ENCODE measurements around the gene TMUB1.
"Not testable (repeated sequence)": the region's sequence is repeated elsewhere in the genome, so short reads cannot be mapped to it uniquely, and the experiment has no call there.

Gene TMUB1

DNA sequence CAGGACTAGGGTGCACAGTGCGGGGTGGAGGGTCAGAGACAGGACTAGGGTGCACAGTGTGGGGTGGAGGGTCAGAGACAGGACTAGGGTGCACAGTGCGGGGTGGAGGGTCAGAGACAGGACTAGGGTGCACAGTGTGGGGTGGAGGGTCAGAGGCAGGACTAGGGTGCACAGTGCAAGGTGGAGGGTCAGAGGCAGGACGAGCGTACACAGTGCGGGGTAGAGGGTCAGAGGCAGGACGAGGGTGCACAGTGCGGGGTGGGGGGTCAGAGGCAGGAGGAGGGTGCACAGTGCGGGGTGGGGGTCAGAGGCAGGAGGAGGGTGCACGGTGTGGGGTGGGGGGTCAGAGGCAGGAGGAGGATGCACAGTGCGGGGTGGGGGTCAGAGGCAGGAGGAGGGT, 39.8 kb downstream of the TMUB1 start:
- H3K14ac ChIP-seq (ENCODE audit: low read length); DNase-seq (ENCODE audit: low spot score); H3K79me1 ChIP-seq (ENCODE audit: low read depth, low read length); H3K4me2 ChIP-seq (ENCODE audit: insufficient read depth, low read length, poor library complexity, severe bottlenecking); H2AK5ac ChIP-seq (ENCODE audit: low read depth, low read length); H3K18ac ChIP-seq (ENCODE audit: low read length); H4K8ac ChIP-seq (ENCODE audit: low read depth, low read length); H3K4ac ChIP-seq (ENCODE audit: low read length); H2BK120ac ChIP-seq (ENCODE audit: low read depth, low read length); H2BK15ac ChIP-seq (ENCODE audit: low read length); H2AFZ ChIP-seq (ENCODE audit: low read length); H3K27me3 ChIP-seq (ENCODE audit: control insufficient read depth in 3 of 3, insufficient read depth in 3 of 3, low read depth in 1 of 3, low read length in 3 of 3); H3K23ac ChIP-seq (ENCODE audit: low read depth, low read length, poor library complexity); H3K36me3 ChIP-seq (replicated peaks in 1 of 2; ENCODE audit: control insufficient read depth in 2 of 2, insufficient read depth in 2 of 2, low read length in 2 of 2); H2BK5ac ChIP-seq (ENCODE audit: low read length); H3K9me3 ChIP-seq (replicated peaks in 1 of 2; ENCODE audit: control insufficient read depth in 2 of 2, insufficient read depth in 1 of 2, low read depth in 1 of 2, low read length in 2 of 2); H3K4me3 ChIP-seq (ENCODE audit: low read length in 2 of 2); H3K27ac ChIP-seq (replicated peaks; ENCODE audit: low read length); H2BK12ac ChIP-seq (ENCODE audit: low read length); H4K91ac ChIP-seq (ENCODE audit: low read depth, low read length, poor library complexity); H3K4me1 ChIP-seq (ENCODE audit: control insufficient read depth in 2 of 2, insufficient read depth in 1 of 2, low read depth in 1 of 2, low read length in 2 of 2): not testable (repeated sequence)
- H3K9ac ChIP-seq (ENCODE audit: low read depth, low read length, poor library complexity): peak overlapping the region; percentile 12
- no CpG with 5 or more reads among the region's 10 CpGs for WGBS, 2 donors (ENCODE audit: extremely low coverage in 2 of 2, insufficient read length in 2 of 2, insufficient replicate concordance in 1 of 2)

DNA sequence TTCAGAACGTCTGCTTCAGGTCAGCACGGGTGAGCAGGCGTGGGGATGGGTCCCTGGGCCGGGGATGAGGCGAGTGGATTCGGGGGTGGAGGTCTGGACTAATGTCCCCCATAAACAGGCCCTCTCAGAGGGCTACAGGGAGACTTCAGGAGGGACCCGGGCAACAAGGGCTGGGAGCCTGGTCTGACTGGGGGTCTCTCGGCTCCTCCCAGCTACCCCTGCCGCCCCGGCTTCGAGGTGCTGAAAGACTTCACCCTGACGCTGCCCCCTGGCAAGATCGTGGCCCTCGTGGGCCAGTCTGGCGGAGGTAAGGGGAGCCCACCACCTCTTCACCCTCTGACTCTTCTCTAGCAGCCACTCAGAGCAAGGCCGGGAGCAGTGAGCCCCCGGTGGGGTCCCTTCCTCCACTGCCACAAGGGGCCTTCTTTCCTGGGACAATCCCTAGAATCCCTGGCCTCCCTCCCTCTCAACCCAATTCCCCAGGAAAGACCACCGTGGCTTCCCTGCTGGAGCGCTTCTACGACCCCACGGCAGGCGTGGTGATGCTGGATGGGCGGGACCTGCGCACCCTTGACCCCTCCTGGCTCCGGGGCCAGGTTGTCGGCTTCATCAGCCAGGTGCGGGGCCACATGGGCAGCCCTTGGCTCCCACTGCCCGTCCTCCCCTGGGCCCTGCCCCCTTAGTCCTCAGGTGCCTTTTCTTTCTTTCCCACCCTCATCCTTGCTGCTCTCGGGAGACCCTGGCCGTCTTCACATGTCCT, 42.5 kb downstream of the TMUB1 start:
- peak overlapping the region; percentile 60 for H3K9ac ChIP-seq (ENCODE audit: low read depth, low read length, poor library complexity)
- peak overlapping the region; percentile 56 for H3K14ac ChIP-seq (ENCODE audit: low read length)
- H2BK15ac ChIP-seq (ENCODE audit: low read length): no peak overlapping the region
- H3K27me3 ChIP-seq (ENCODE audit: control insufficient read depth in 3 of 3, insufficient read depth in 3 of 3, low read depth in 1 of 3, low read length in 3 of 3): no peaks in the 10 kb centered on the region
- H3K4me1 ChIP-seq (ENCODE audit: control insufficient read depth in 2 of 2, insufficient read depth in 1 of 2, low read depth in 1 of 2, low read length in 2 of 2): peaks cover 0 to 9% of the 10 kb centered on the region in 2 donors
- H2BK12ac ChIP-seq (ENCODE audit: low read length): peak overlapping the region; percentile 58
- peaks cover 6 to 19% of the 10 kb centered on the region in 2 donors for H3K36me3 ChIP-seq (replicated peaks in 1 of 2; ENCODE audit: control insufficient read depth in 2 of 2, insufficient read depth in 2 of 2, low read length in 2 of 2)
- H3K9me3 ChIP-seq (replicated peaks in 1 of 2; ENCODE audit: control insufficient read depth in 2 of 2, insufficient read depth in 1 of 2, low read depth in 1 of 2, low read length in 2 of 2): no peaks in the 10 kb centered on the region
- H3K23ac ChIP-seq (ENCODE audit: low read depth, low read length, poor library complexity): peak overlapping the region; percentile 73
- H2AK5ac ChIP-seq (ENCODE audit: low read depth, low read length): peak overlapping the region; percentile 56
- H3K4me2 ChIP-seq (ENCODE audit: insufficient read depth, low read length, poor library complexity, severe bottlenecking): no peak overlapping the region
- DNase-seq (ENCODE audit: low spot score): no peak
- peak overlapping the region; percentile 17 for H3K18ac ChIP-seq (ENCODE audit: low read length)
- no peak overlapping the region for H3K4ac ChIP-seq (ENCODE audit: low read length)
- H3K4me3 ChIP-seq (ENCODE audit: low read length in 2 of 2): no peak overlapping the region
- H2BK5ac ChIP-seq (ENCODE audit: low read length): peak overlapping the region; percentile 0
- WGBS, 2 donors (ENCODE audit: extremely low coverage in 2 of 2, insufficient read length in 2 of 2, insufficient replicate concordance in 1 of 2): no CpG with 5 or more reads among the region's 30 CpGs
- H2BK120ac ChIP-seq (ENCODE audit: low read depth, low read length): no peak overlapping the region
- no peak overlapping the region for H2AFZ ChIP-seq (ENCODE audit: low read length)
- H4K8ac ChIP-seq (ENCODE audit: low read depth, low read length): no peak overlapping the region
- no peak overlapping the region for H3K27ac ChIP-seq (replicated peaks; ENCODE audit: low read length)
- no peak overlapping the region for H4K91ac ChIP-seq (ENCODE audit: low read depth, low read length, poor library complexity)
- H3K79me1 ChIP-seq (ENCODE audit: low read depth, low read length): no peaks in the 10 kb centered on the region

DNA sequence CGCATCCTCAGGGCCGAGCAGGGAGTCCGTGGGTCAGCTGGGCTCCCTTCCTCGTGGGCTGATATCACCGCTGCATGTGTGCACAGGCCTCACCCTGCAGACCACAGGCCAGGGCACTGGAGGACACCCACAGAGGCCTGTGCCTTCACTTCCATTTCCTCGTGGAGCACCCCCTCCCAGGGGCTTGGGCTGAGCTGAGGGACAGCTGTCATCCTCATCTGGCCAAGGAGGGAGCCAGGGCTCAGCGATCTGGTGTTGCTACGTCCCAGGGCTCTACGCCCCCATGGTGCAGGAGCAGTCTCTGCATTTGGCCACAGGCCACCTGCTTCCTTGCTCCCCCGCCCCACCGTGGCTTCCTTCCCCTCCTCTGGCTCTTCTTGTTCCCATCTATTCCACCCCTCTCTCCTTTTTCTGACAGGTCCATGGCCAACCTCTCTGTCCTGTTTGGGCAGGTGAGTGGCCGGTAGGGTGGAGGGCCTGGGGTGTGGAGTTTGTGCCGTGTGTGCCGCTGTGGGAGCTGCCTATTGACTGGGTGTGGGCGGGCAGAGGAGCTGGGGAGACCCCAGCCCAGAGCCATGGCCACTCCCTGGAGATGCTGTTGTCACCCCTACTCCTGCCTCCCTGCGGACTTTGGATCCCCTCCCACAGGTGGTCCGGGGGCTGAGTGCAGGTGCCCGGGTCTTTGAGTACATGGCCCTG, 43.3 kb downstream of the TMUB1 start:
- Histone ChIP-seq H3K4me1 (ENCODE audit: control insufficient read depth in 2 of 2, insufficient read depth in 1 of 2, low read depth in 1 of 2, low read length in 2 of 2) (peaks cover 0 to 9% of the 10 kb centered on the region in 2 donors), H3K9ac (ENCODE audit: low read depth, low read length, poor library complexity) (peak overlapping the region; percentile 21), H3K4me3 (ENCODE audit: low read length in 2 of 2) (no peak overlapping the region), H2BK15ac (ENCODE audit: low read length) (no peak overlapping the region), H3K14ac (ENCODE audit: low read length) (no peak overlapping the region), H3K4ac (ENCODE audit: low read length) (no peak overlapping the region), H2BK120ac (ENCODE audit: low read depth, low read length) (no peak overlapping the region), H4K8ac (ENCODE audit: low read depth, low read length) (no peak overlapping the region), H3K4me2 (ENCODE audit: insufficient read depth, low read length, poor library complexity, severe bottlenecking) (no peak overlapping the region), H3K27me3 (ENCODE audit: control insufficient read depth in 3 of 3, insufficient read depth in 3 of 3, low read depth in 1 of 3, low read length in 3 of 3) (no peaks in the 10 kb centered on the region), H3K18ac (ENCODE audit: low read length) (no peak overlapping the region), H3K9me3 (replicated peaks in 1 of 2; ENCODE audit: control insufficient read depth in 2 of 2, insufficient read depth in 1 of 2, low read depth in 1 of 2, low read length in 2 of 2) (no peaks in the 10 kb centered on the region), H3K27ac (replicated peaks; ENCODE audit: low read length) (no peak overlapping the region), H3K36me3 (replicated peaks in 1 of 2; ENCODE audit: control insufficient read depth in 2 of 2, insufficient read depth in 2 of 2, low read length in 2 of 2) (peaks cover 11 to 23% of the 10 kb centered on the region in 2 donors), H2BK12ac (ENCODE audit: low read length) (peak overlapping the region; percentile 10), H3K23ac (ENCODE audit: low read depth, low read length, poor library complexity) (peak overlapping the region; percentile 73), H4K91ac (ENCODE audit: low read depth, low read length, poor library complexity) (no peak overlapping the region), H2BK5ac (ENCODE audit: low read length) (no peak overlapping the region), H2AK5ac (ENCODE audit: low read depth, low read length) (no peak overlapping the region), H3K79me1 (ENCODE audit: low read depth, low read length) (no peaks in the 10 kb centered on the region), H2AFZ (ENCODE audit: low read length) (no peak overlapping the region)
- no peak for DNase-seq (ENCODE audit: low spot score)
- WGBS, 2 donors (ENCODE audit: extremely low coverage in 2 of 2, insufficient read length in 2 of 2, insufficient replicate concordance in 1 of 2): no CpG with 5 or more reads among the region's 18 CpGs

All from neuronal stem cell (in vitro differentiated cells).